H9 (cell line): ENCODE results near the gene FBP2. TPM values are rescaled to one million over a fixed set of nuclear protein-coding genes. Genes with fewer than 3 reads are reported as not detected.

Experiments used
- DNase-seq: peaks from one replicate; pipeline ENCODE4 v3.0.0-alpha.2; 2017
- H2AFZ ChIP-seq: one replicate; pipeline ENCODE4 v1.6.1; 2013; ENCODE audit warnings: mild to moderate bottlenecking, low read length, control low read depth, moderate library complexity
- H2AK5ac ChIP-seq: 2 replicates; pipeline ENCODE4 v1.6.1; 2013; ENCODE audit warnings: low read length, control low read depth, mixed read lengths; ENCODE audit not compliant: insufficient read length
- H2BK120ac ChIP-seq: one replicate; pipeline ENCODE4 v1.6.1; 2013; ENCODE audit warnings: low read depth, mild to moderate bottlenecking, low read length, control low read depth, inconsistent platforms; ENCODE audit not compliant: poor library complexity, severe bottlenecking
- H2BK12ac ChIP-seq: 2 replicates; pipeline ENCODE4 v1.6.1; 2013; ENCODE audit warnings: low read length, control low read depth, mixed read lengths, low read depth; ENCODE audit not compliant: insufficient read length
- H2BK15ac ChIP-seq: 2 replicates; pipeline ENCODE4 v1.6.1; 2013; ENCODE audit warnings: low read depth, low read length, control low read depth
- H2BK20ac ChIP-seq: one replicate; pipeline ENCODE4 v1.6.1; 2013; ENCODE audit warnings: low read depth, mild to moderate bottlenecking, low read length, control low read depth, inconsistent platforms; ENCODE audit not compliant: poor library complexity, severe bottlenecking
- H2BK5ac ChIP-seq: 2 replicates; pipeline ENCODE4 v1.6.1; 2013; ENCODE audit warnings: low read length, control low read depth, mixed read lengths; ENCODE audit not compliant: insufficient read length
- H3K14ac ChIP-seq: 2 replicates; pipeline ENCODE4 v1.6.1; 2013; ENCODE audit warnings: low read length, control low read depth; ENCODE audit not compliant: insufficient read depth
- H3K18ac ChIP-seq: 2 replicates; pipeline ENCODE4 v1.6.1; 2013; ENCODE audit warnings: low read depth, mild to moderate bottlenecking, mixed read lengths, low read length, control low read depth; ENCODE audit not compliant: insufficient read length
- H3K23ac ChIP-seq: 2 replicates; pipeline ENCODE4 v1.6.1; 2013; ENCODE audit warnings: low read length, control low read depth, mixed read lengths, low read depth; ENCODE audit not compliant: insufficient read length
- H3K23me2 ChIP-seq: 2 replicates; pipeline ENCODE4 v1.6.1; 2013; ENCODE audit warnings: low read depth, mild to moderate bottlenecking, mixed read lengths, low read length, control low read depth; ENCODE audit not compliant: insufficient read length, poor library complexity, severe bottlenecking
- H3K27ac ChIP-seq: 2 replicates; pipeline ENCODE4 v1.5.1; 2013; ENCODE audit warnings: low read length, control low read depth, mixed read lengths, low read depth; ENCODE audit not compliant: insufficient read length
- H3K27me3 ChIP-seq: 2 replicates; pipeline ENCODE4 v1.6.1; 2013; ENCODE audit warnings: low read length, control low read depth, inconsistent platforms; ENCODE audit not compliant: insufficient read depth
- H3K4ac ChIP-seq: 2 replicates; pipeline ENCODE4 v1.6.1; 2013; ENCODE audit warnings: low read depth, mild to moderate bottlenecking, control low read depth, inconsistent platforms, low read length, moderate library complexity
- H3K4me1 ChIP-seq: 2 replicates; pipeline ENCODE4 v1.6.1; 2013; ENCODE audit warnings: low read length, control low read depth, inconsistent platforms; ENCODE audit not compliant: insufficient read depth
- H3K4me2 ChIP-seq: 2 replicates; pipeline ENCODE4 v1.6.1; 2013; ENCODE audit warnings: low read length, control low read depth, mixed read lengths; ENCODE audit not compliant: insufficient read length, insufficient read depth
- H3K56ac ChIP-seq: 2 replicates; pipeline ENCODE4 v1.6.1; 2013; ENCODE audit warnings: low read depth, mild to moderate bottlenecking, mixed read lengths, low read length, control low read depth; ENCODE audit not compliant: insufficient read length
- H3K79me1 ChIP-seq: 2 replicates; pipeline ENCODE4 v1.6.1; 2013; ENCODE audit warnings: low read depth, mild to moderate bottlenecking, moderate library complexity, low read length, control low read depth, inconsistent platforms; ENCODE audit not compliant: insufficient read depth, poor library complexity, severe bottlenecking
- H3K79me2 ChIP-seq: 2 replicates; pipeline ENCODE4 v1.6.1; 2013; ENCODE audit warnings: low read length, control low read depth, inconsistent platforms; ENCODE audit not compliant: insufficient read depth
- H3K9ac ChIP-seq: 2 replicates; pipeline ENCODE4 v1.6.1; 2013; ENCODE audit warnings: low read length, control low read depth, mixed read lengths; ENCODE audit not compliant: insufficient read length; ENCODE audit errors: extremely low read depth
- H3K9me3 ChIP-seq: one replicate; pipeline ENCODE4 v1.6.1; 2013; ENCODE audit warnings: low read depth, low read length, inconsistent platforms; ENCODE audit not compliant: control insufficient read depth
- H3T11ph ChIP-seq: one replicate; pipeline ENCODE4 v1.6.1; 2013; ENCODE audit warnings: mild to moderate bottlenecking, low read length, control low read depth, inconsistent platforms
- H4K20me1 ChIP-seq: one replicate; pipeline ENCODE4 v1.6.1; 2013; ENCODE audit not compliant: control insufficient read depth, insufficient read length, insufficient read depth
- H4K5ac ChIP-seq: 2 replicates; pipeline ENCODE4 v1.6.1; 2013; ENCODE audit warnings: low read depth, mild to moderate bottlenecking, mixed read lengths, low read length, control low read depth; ENCODE audit not compliant: insufficient read length
- H4K8ac ChIP-seq: replicated peaks from 2 replicates; pipeline ENCODE4 v1.6.1; 2013; ENCODE audit warnings: low read length, control low read depth, mixed read lengths, low read depth; ENCODE audit not compliant: insufficient read length
- H4K91ac ChIP-seq: 2 replicates; pipeline ENCODE4 v1.6.1; 2013; ENCODE audit warnings: low read depth, mild to moderate bottlenecking, moderate library complexity, mixed read lengths, low read length, control low read depth; ENCODE audit not compliant: insufficient read length
- H3K27ac Mint-ChIP-seq, 3 experiments: 2 replicates in 2 of 3; 3 replicates in 1 of 3; pipeline ENCODE4 v1.8.0; 2020 to 2021; ENCODE audit warnings: mixed read lengths in 3 of 3, mild to moderate bottlenecking in 1 of 3, moderate library complexity in 1 of 3
- H3K27me3 Mint-ChIP-seq: 2 replicates; pipeline ENCODE4 v1.8.0; 2021; ENCODE audit warnings: low read depth, mild to moderate bottlenecking, moderate library complexity, mixed read lengths
- H3K36me3 Mint-ChIP-seq, 3 experiments: 2 replicates in 2 of 3; 3 replicates in 1 of 3; pipeline ENCODE4 v1.8.0; 2020 to 2021; ENCODE audit warnings: low read depth in 3 of 3, mixed read lengths in 3 of 3; ENCODE audit not compliant: insufficient read depth in 1 of 3
- H3K4me1 Mint-ChIP-seq, 2 experiments: 2 replicates each; pipeline ENCODE4 v1.8.0; 2020; ENCODE audit warnings: mixed read lengths in 2 of 2
- H3K4me3 Mint-ChIP-seq, 2 experiments: 2 replicates in 1 of 2; 3 replicates in 1 of 2; pipeline ENCODE4 v1.8.0; 2020 to 2021; ENCODE audit warnings: mild to moderate bottlenecking in 2 of 2, mixed read lengths in 2 of 2, moderate library complexity in 1 of 2
- H3K9me3 Mint-ChIP-seq, 2 experiments: 2 replicates in 1 of 2; 3 replicates in 1 of 2; pipeline ENCODE4 v1.8.0; 2020; ENCODE audit warnings: mild to moderate bottlenecking in 2 of 2, mixed read lengths in 2 of 2, moderate library complexity in 1 of 2
- CTCF ChIP-seq: fragments of 200-600 bp; sonication (generic); conservative IDR thresholded peaks from 3 replicates; pipeline ENCODE4 v1.8.0; 2021; ENCODE audit warnings: antibody characterized with exemption, mild to moderate bottlenecking
- WGBS: extraction: QIAGEN DNeasy Blood & Tissue Kit; methylation state at CpG from one replicate; pipeline ENCODE4 v1.1.7; 2013; ENCODE audit warnings: missing lambda C conversion rate, low lambda C conversion rate, mixed read lengths; ENCODE audit not compliant: insufficient read length; ENCODE audit errors: extremely low coverage; 5-methylcytosine and 5-hydroxymethylcytosine counted together
- total RNA-seq: library from RNA; stranded (reverse); gene quantifications from 2 replicates; pipeline ENCODE4 v1.2.1, GENCODE V29; 2021

FBP2 gene
- total RNA-seq, 1 experiment from 2014 or later: not detected

- Histone ChIP-seq H3K56ac (no peak overlapping the region), H2AK5ac (no peak overlapping the region), H2BK15ac (no peak overlapping the region), H3K9me3 (no peaks in the 10 kb centered on the region), H3K4me1 (no peaks in the 10 kb centered on the region), H3K18ac (no peak overlapping the region), H3K23me2 (no peaks in the 10 kb centered on the region), H2BK5ac (no peak overlapping the region), H2BK12ac (no peak overlapping the region), H3K4me2 (no peak overlapping the region), H3K79me2 (no peaks in the 10 kb centered on the region), H3K79me1 (no peaks in the 10 kb centered on the region), H2AFZ (no peak overlapping the region), H4K91ac (no peak overlapping the region), H2BK120ac (no peak overlapping the region), H3K9ac (no peak overlapping the region), H3K23ac (no peak overlapping the region), H4K20me1 (no peaks in the 10 kb centered on the region), H2BK20ac (no peak overlapping the region), H4K5ac (no peak overlapping the region), H3T11ph (no peak overlapping the region), H3K27me3 (no peaks in the 10 kb centered on the region), H3K27ac (no peak overlapping the region), H3K14ac (no peak overlapping the region), H4K8ac (no peak overlapping the region), H3K4ac (no peak overlapping the region)
- DNase-seq: no peak
- no peak overlapping the region for H3K4me3 Mint-ChIP-seq
- WGBS: no CpG with 5 or more reads among the region's 1 CpG
- no peaks in the 10 kb centered on the region for H3K9me3 Mint-ChIP-seq
- no peak overlapping the region; a peak in 1 of 7 replicates for H3K27ac Mint-ChIP-seq
- no peaks in the 10 kb centered on the region for H3K27me3 Mint-ChIP-seq
- no peak for TF ChIP-seq CTCF
- H3K36me3 Mint-ChIP-seq: no peaks in the 10 kb centered on the region; a peak in 1 of 7 replicates
- no peaks in the 10 kb centered on the region for H3K4me1 Mint-ChIP-seq
Observed at GRCh38 chr9:94533155-94533554, 60.5 kb downstream of the FBP2 start.
